ENCODE measurements around the gene ROBO2.

DNA sequence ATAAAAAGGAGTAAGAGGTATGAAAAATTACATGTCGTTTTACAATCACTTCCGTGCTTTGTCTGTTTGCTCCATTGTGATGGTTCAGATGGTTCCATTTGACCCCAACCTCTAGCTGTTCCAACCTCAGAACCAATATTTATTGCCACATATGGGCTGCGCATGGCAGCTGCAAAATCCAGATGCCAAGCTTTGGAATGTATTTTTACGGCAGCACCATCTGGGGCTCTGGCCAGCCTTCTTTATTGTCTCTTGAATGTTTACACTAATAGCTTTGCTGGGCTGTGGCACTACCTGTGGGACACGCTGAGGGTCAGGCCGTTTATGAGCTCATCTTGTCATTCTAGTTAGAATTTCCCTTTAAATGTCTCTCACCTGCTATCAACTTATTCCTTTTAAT is 219.8 kb downstream of the ROBO2 start:
- TF ChIP-seq, protein P1, sequence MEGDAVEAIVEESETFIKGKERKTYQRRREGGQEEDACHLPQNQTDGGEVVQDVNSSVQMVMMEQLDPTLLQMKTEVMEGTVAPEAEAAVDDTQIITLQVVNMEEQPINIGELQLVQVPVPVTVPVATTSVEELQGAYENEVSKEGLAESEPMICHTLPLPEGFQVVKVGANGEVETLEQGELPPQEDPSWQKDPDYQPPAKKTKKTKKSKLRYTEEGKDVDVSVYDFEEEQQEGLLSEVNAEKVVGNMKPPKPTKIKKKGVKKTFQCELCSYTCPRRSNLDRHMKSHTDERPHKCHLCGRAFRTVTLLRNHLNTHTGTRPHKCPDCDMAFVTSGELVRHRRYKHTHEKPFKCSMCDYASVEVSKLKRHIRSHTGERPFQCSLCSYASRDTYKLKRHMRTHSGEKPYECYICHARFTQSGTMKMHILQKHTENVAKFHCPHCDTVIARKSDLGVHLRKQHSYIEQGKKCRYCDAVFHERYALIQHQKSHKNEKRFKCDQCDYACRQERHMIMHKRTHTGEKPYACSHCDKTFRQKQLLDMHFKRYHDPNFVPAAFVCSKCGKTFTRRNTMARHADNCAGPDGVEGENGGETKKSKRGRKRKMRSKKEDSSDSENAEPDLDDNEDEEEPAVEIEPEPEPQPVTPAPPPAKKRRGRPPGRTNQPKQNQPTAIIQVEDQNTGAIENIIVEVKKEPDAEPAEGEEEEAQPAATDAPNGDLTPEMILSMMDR (IDR thresholded peaks at IDR 0.05; ENCODE audit: insufficient read depth, low read length) = no peak
- TF ChIP-seq POLR2AphosphoS5 (IDR thresholded peaks at IDR 0.05; ENCODE audit: low read depth) = no peak
- TF ChIP-seq, protein P2, sequence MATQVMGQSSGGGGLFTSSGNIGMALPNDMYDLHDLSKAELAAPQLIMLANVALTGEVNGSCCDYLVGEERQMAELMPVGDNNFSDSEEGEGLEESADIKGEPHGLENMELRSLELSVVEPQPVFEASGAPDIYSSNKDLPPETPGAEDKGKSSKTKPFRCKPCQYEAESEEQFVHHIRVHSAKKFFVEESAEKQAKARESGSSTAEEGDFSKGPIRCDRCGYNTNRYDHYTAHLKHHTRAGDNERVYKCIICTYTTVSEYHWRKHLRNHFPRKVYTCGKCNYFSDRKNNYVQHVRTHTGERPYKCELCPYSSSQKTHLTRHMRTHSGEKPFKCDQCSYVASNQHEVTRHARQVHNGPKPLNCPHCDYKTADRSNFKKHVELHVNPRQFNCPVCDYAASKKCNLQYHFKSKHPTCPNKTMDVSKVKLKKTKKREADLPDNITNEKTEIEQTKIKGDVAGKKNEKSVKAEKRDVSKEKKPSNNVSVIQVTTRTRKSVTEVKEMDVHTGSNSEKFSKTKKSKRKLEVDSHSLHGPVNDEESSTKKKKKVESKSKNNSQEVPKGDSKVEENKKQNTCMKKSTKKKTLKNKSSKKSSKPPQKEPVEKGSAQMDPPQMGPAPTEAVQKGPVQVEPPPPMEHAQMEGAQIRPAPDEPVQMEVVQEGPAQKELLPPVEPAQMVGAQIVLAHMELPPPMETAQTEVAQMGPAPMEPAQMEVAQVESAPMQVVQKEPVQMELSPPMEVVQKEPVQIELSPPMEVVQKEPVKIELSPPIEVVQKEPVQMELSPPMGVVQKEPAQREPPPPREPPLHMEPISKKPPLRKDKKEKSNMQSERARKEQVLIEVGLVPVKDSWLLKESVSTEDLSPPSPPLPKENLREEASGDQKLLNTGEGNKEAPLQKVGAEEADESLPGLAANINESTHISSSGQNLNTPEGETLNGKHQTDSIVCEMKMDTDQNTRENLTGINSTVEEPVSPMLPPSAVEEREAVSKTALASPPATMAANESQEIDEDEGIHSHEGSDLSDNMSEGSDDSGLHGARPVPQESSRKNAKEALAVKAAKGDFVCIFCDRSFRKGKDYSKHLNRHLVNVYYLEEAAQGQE (IDR thresholded peaks at IDR 0.05; ENCODE audit: insufficient replicate concordance, low read depth) = no peak
- no peak for TF ChIP-seq GABPA (IDR thresholded peaks at IDR 0.05; ENCODE audit: low read depth)
- TF ChIP-seq SPI1 (IDR thresholded peaks at IDR 0.05; ENCODE audit: borderline replicate concordance, low read depth) = no peak
